K562 (cell line): ENCODE measurements around the gene ABHD16A. TPM values are rescaled to one million over a fixed set of nuclear protein-coding genes. Genes with fewer than 3 reads are reported as not detected.

Experiments used
- ATAC-seq: fragments of 200-7000 bp; cut with Tn5 transposase; 3 replicates; pipeline ENCODE4 v1.9.1; 2020; ENCODE audit warnings: moderate library complexity
- BruUV-seq: library from RNA; stranded (reverse); fragments of 400-500 nt; replicated peaks from 2 replicates; lab custom pipeline; 2021; lab: Mats Ljungman, UMichigan
- CTCF ChIA-PET: fragments of 300-600 bp; formaldehyde crosslinking; extraction: SDS; loops from one replicate; lab custom pipeline; 2021; ENCODE audit warnings: low intra/inter-chr PET ratio; lab: Yijun Ruan, JAX
- POLR2A ChIA-PET: fragments of 300-600, 350-650 bp; sonication (Branson Sonifier 250); formaldehyde crosslinking; extraction: SDS; loops from one replicate; lab custom pipeline; 2021; ENCODE audit warnings: antibody characterized with exemption, inconsistent platforms; lab: Yijun Ruan, JAX
- DNase-seq, 4 experiments: peaks; one replicate each; pipeline versions ENCODE4 v3.0.0 to v3.0.0-alpha.2; 2011 to 2018; ENCODE audit warnings: low spot score in 3 of 4, mixed read lengths in 3 of 4; ENCODE audit errors: extremely low read depth in 1 of 4
- FAIRE-seq: peaks from 2 replicates; lab custom pipeline; 2011; peaks lifted over from hg19 to GRCh38; lab: Jason Lieb, UNC
- H2AFZ ChIP-seq: 2 replicates; pipeline ENCODE4 v1.6.0; 2011; ENCODE audit warnings: low read depth, low read length, control low read depth, inconsistent platforms
- H3K27ac ChIP-seq: fragments of 200-600 bp; 3 replicates; pipeline ENCODE4 v1.8.0; 2011; ENCODE audit warnings: low read depth, mild to moderate bottlenecking, control low read depth, inconsistent platforms, low read length, moderate library complexity, mixed read lengths; ENCODE audit errors: extremely low read depth
- H3K27me3 ChIP-seq, 2 experiments: fragments of 300-600 bp in 1 of 2; 2 replicates in 1 of 2; 3 replicates in 1 of 2; pipeline versions ENCODE4 v1.6.0 to v1.8.0; 2011; ENCODE audit warnings: inconsistent platforms in 2 of 2, low read length in 2 of 2, mild to moderate bottlenecking in 1 of 2, mixed read lengths in 1 of 2, moderate library complexity in 1 of 2; ENCODE audit not compliant: control insufficient read depth in 2 of 2, insufficient read depth in 2 of 2
- H3K36me3 ChIP-seq: fragments of 300-600 bp; 3 replicates; pipeline ENCODE4 v1.8.0; 2011; ENCODE audit warnings: mild to moderate bottlenecking, low read length, inconsistent platforms; ENCODE audit not compliant: control insufficient read depth, insufficient read depth
- H3K4me1 ChIP-seq, 2 experiments: fragments of 200-600 bp in 1 of 2; replicated peaks in 1 of 2; 2 replicates in 1 of 2; 3 replicates in 1 of 2; pipeline versions ENCODE4 v1.5.1 to v1.8.0; 2011; ENCODE audit warnings: inconsistent platforms in 2 of 2, low read length in 2 of 2, mild to moderate bottlenecking in 1 of 2, mixed read lengths in 1 of 2, moderate library complexity in 1 of 2; ENCODE audit not compliant: control insufficient read depth in 2 of 2, insufficient read depth in 2 of 2
- H3K4me2 ChIP-seq: 2 replicates; pipeline ENCODE4 v1.6.1; 2011; ENCODE audit warnings: low read length, control low read depth, inconsistent platforms, mixed read lengths; ENCODE audit not compliant: insufficient read depth
- H3K4me3 ChIP-seq: fragments of 200-600 bp; sonication (generic), shearing (Covaris generic); 2 replicates; pipeline ENCODE4 v1.5.1; 2016; ENCODE audit warnings: control low read depth, inconsistent platforms
- H3K79me2 ChIP-seq: fragments of 200-600 bp; 3 replicates; pipeline ENCODE4 v1.8.0; 2011; ENCODE audit warnings: low read length, inconsistent platforms; ENCODE audit not compliant: control insufficient read depth, insufficient read depth
- H3K9ac ChIP-seq, 2 experiments: 2 replicates each; pipeline versions ENCODE4 v1.6.0 to v1.6.1; 2011; ENCODE audit warnings: low read depth in 2 of 2, low read length in 2 of 2, control low read depth in 1 of 2, inconsistent platforms in 1 of 2, mild to moderate bottlenecking in 1 of 2, mixed read lengths in 1 of 2; ENCODE audit not compliant: insufficient read depth in 1 of 2
- H3K9me1 ChIP-seq: one replicate; pipeline ENCODE4 v1.6.0; 2011; ENCODE audit warnings: inconsistent platforms, mild to moderate bottlenecking, low read length, moderate library complexity; ENCODE audit not compliant: control insufficient read depth, insufficient read depth
- H3K9me3 ChIP-seq: replicated peaks from 2 replicates; pipeline ENCODE4 v1.5.1; 2011; ENCODE audit warnings: low read depth, low read length, inconsistent platforms; ENCODE audit not compliant: control insufficient read depth, insufficient read depth
- H4K20me1 ChIP-seq: replicated peaks from 2 replicates; pipeline ENCODE4 v1.6.1; 2011; ENCODE audit warnings: low read length, inconsistent platforms, mixed read lengths; ENCODE audit not compliant: control insufficient read depth, insufficient read depth
- ARHGAP35 ChIP-seq: fragments of 450-650 bp; IDR thresholded peaks from 2 replicates; pipeline ENCODE4 v1.6.1; 2018; ENCODE audit not compliant: partially characterized antibody
- BACH1 ChIP-seq: fragments of 200-800 bp; sonication (Bioruptor generic); IDR thresholded peaks from 2 replicates; pipeline ENCODE4 v1.6.1; 2016; ENCODE audit warnings: missing genetic modification characterization, missing compliant biosample characterization
- DACH1 ChIP-seq: fragments of 450-650 bp; IDR thresholded peaks from 2 replicates; pipeline ENCODE4 v1.6.1; 2018; ENCODE audit not compliant: partially characterized antibody
- DPF2 ChIP-seq: fragments of 450-650 bp; IDR thresholded peaks from 2 replicates; pipeline ENCODE4 v1.6.1; 2016
- E2F8 ChIP-seq: fragments of 450-650 bp; IDR thresholded peaks from 2 replicates; pipeline ENCODE4 v1.7.1; 2018; ENCODE audit warnings: mild to moderate bottlenecking, low read depth; ENCODE audit not compliant: partially characterized antibody
- EHMT2 ChIP-seq: fragments of 450-650 bp; IDR thresholded peaks from 2 replicates; pipeline ENCODE4 v1.6.1; 2018; ENCODE audit warnings: antibody characterized with exemption
- GATAD2A ChIP-seq: fragments of 450-650 bp; IDR thresholded peaks from 2 replicates; pipeline ENCODE4 v1.6.1; 2017
- NUFIP1 ChIP-seq: fragments of 450-650 bp; IDR thresholded peaks from 2 replicates; pipeline ENCODE4 v1.6.1; 2018; ENCODE audit not compliant: partially characterized antibody
- PHF20 ChIP-seq: fragments of 450-650 bp; IDR thresholded peaks from 2 replicates; pipeline ENCODE4 v1.6.1; 2018; ENCODE audit not compliant: partially characterized antibody
- RFX5 ChIP-seq: IDR thresholded peaks from 2 replicates; pipeline ENCODE4 v1.6.1; 2011; ENCODE audit warnings: low read depth, mild to moderate bottlenecking, improper control_type of control experiment, low read length
- SMAD1 ChIP-seq: fragments of 150-350 bp; IDR thresholded peaks from 2 replicates; pipeline ENCODE4 v1.6.1; 2014; ENCODE audit warnings: low read length, low read depth; ENCODE audit not compliant: partially characterized antibody
- SMARCB1 ChIP-seq: IDR thresholded peaks from 2 replicates; pipeline ENCODE4 v1.6.1; 2011; ENCODE audit warnings: improper control_type of control experiment, low read depth; ENCODE audit not compliant: insufficient read length
- SNRNP70 ChIP-seq: fragments of 200-400 bp; formaldehyde crosslinking; optimal IDR thresholded peaks from 2 replicates; pipeline ENCODE3; 2017; ENCODE audit warnings: low read depth, low read length
- SREBF2 ChIP-seq: sonication (generic); formaldehyde crosslinking; IDR thresholded peaks from 2 replicates; pipeline ENCODE4 v1.4.0; 2020; ENCODE audit warnings: mild to moderate bottlenecking, missing genetic modification reagents
- TAF7 ChIP-seq: fragments of 450-650 bp; IDR thresholded peaks from 2 replicates; pipeline ENCODE4 v1.6.1; 2016; ENCODE audit warnings: missing genetic modification characterization, missing compliant biosample characterization
- TGIF2 ChIP-seq: sonication (generic); formaldehyde crosslinking; IDR thresholded peaks from 2 replicates; pipeline ENCODE4 v1.8.1; 2022; ENCODE audit warnings: mild to moderate bottlenecking, missing genetic modification reagents, moderate library complexity
- THRAP3 ChIP-seq: fragments of 450-650 bp; IDR thresholded peaks from 2 replicates; pipeline ENCODE4 v1.6.1; 2016; ENCODE audit warnings: mild to moderate bottlenecking, inconsistent platforms, borderline replicate concordance
- ZFPM2 ChIP-seq: fragments of 250-450 bp; sonication (Bioruptor Pico); IDR thresholded peaks from 2 replicates; pipeline ENCODE4 v1.5.1; 2022; ENCODE audit warnings: mild to moderate bottlenecking
- ZNF133 ChIP-seq: fragments of 250-450 bp; sonication (Bioruptor Pico); IDR thresholded peaks from 2 replicates; pipeline ENCODE4 v1.4.0; 2020; ENCODE audit warnings: mild to moderate bottlenecking
- ZNF263 ChIP-seq: sonication (generic); formaldehyde crosslinking; IDR thresholded peaks from 2 replicates; pipeline ENCODE4 v1.8.0; 2022; ENCODE audit warnings: mild to moderate bottlenecking, missing genetic modification reagents, borderline replicate concordance
- ZNF41 ChIP-seq: fragments of 250-450 bp; sonication (Bioruptor Pico); conservative IDR thresholded peaks from 2 replicates; pipeline ENCODE4 v1.4.0; 2020; ENCODE audit warnings: mild to moderate bottlenecking
- ZNF57 ChIP-seq: fragments of 450-650 bp; formaldehyde crosslinking; IDR thresholded peaks from 2 replicates; pipeline ENCODE4 v1.4.0; 2020; ENCODE audit warnings: mild to moderate bottlenecking, moderate library complexity
- WGBS: fragments of 100-300 bp; shearing (Covaris generic); methylation state at CpG from one replicate; pipeline ENCODE4 v1.1.6; 2016; ENCODE audit warnings: low coverage, mixed read lengths; ENCODE audit not compliant: insufficient coverage; ENCODE audit errors: missing lambda C conversion rate; 5-methylcytosine and 5-hydroxymethylcytosine counted together
- in situ Hi-C: fragments of 300-500 bp; cut with MboI; formaldehyde crosslinking; loops from 4 replicates; pipeline ENCODE4 v1.15.0; 2018; ENCODE audit warnings: inconsistent platforms, mixed read lengths
- intact Hi-C: fragments of 100-400 bp; cut with micrococcal nuclease; formaldehyde crosslinking; loops from 2 replicates; pipeline ENCODE4 v1.14.2; 2022
- polyA plus RNA-seq, 8 experiments: library from polyadenylated mRNA; depleted of rRNA in 4 of 8; stranded (reverse) in 5 of 8; unstranded in 3 of 8; fragments of >200 nt; fragmentation: Nextera tagmentation in 2 of 8; fragmentation: Illumina TruSeq in 1 of 8; extraction: Ambion mirVana in 2 of 8; extraction: Trizol in 1 of 8; gene quantifications; 2 replicates each; pipeline versions ENCODE4 v1.2.1 to v1.2.3, GENCODE V29; 2011 to 2014; ENCODE audit warnings: inconsistent platforms in 1 of 8, missing spikeins in 1 of 8
- total RNA-seq, 7 experiments: library from RNA; depleted of rRNA in 6 of 7; stranded (reverse); fragments of >200 nt in 6 of 7; fragmentation: Illumina TruSeq in 2 of 7; extraction: Trizol in 2 of 7; gene quantifications; 2 replicates each; pipeline versions ENCODE4 v1.2.1 to v1.2.3, GENCODE V29; 2011 to 2021; ENCODE audit warnings: low replicate concordance in 1 of 7
- TF ChIP-seq, protein P1 (sequence below): fragments of 450-650 bp; conservative IDR thresholded peaks from 2 replicates; pipeline ENCODE4 v1.6.1; 2016; ENCODE audit warnings: missing genetic modification characterization, low read depth, mild to moderate bottlenecking, missing compliant biosample characterization, moderate library complexity

The ABHD16A gene
- total and polyA plus RNA-seq, 9 of the 15 experiments (the other 6 are each of a cell fraction or from before 2014, with no cell fraction given), result 25.8 to 120 (median 81.6) TPM

DNA sequence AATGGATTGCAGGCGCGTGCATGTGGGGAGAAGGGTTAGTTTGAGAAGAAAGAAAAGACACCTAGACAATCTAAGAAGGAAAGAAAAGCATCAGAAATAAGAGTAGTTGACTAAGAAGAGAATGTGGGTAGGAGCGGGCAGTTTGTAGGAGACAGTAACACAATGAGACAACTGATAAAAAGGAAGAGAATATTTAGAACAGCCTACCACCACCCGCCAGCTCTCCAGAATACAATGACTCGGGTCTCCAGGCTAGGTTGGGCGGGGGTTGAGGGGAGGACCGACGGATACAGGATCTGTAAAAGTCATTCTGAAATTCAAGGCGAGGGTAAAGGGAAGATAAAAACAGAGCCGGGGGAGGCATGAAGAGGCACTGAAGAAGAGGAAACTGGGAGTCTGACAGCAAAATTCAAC lies 712 bp downstream of the ABHD16A start:
- POLR2A ChIA-PET, result interaction anchor here (0.5 to 9.7 kb wide), 20 partner anchors 10 to 145 kb away, joined by 3 to 158 read pairs (median 8); partner anchors contain the start of genes C6orf47, CSNK2B, GPANK1 and LY6G6C
- no peak for TF ChIP-seq SREBF2 (CRISPR knock-in tag)
- no peak; the same call in 1 of the 2 replicates for TF ChIP-seq EHMT2
- TF ChIP-seq TGIF2 (CRISPR knock-in tag), result no peak
- TF ChIP-seq DACH1, result no peak
- TF ChIP-seq RFX5, result no peak
- TF ChIP-seq ZNF133 (CRISPR knock-in tag), result no peak
- TF ChIP-seq, protein P1, sequence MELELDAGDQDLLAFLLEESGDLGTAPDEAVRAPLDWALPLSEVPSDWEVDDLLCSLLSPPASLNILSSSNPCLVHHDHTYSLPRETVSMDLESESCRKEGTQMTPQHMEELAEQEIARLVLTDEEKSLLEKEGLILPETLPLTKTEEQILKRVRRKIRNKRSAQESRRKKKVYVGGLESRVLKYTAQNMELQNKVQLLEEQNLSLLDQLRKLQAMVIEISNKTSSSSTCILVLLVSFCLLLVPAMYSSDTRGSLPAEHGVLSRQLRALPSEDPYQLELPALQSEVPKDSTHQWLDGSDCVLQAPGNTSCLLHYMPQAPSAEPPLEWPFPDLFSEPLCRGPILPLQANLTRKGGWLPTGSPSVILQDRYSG (tag), result no peak
- no peak for TF ChIP-seq SMAD1
- peak; percentile 48 for TF ChIP-seq NUFIP1
- TF ChIP-seq ZNF57 (CRISPR knock-in tag), result no peak
- 0 out of 2 replicates have a peak, but pooled peaks have one; percentile 72 for TF ChIP-seq BACH1 (tag)
- peak; percentile 63 for TF ChIP-seq TAF7 (tag)
- no peak for TF ChIP-seq ZFPM2 (CRISPR knock-in tag)
- no peak; the same call in 1 of the 2 replicates for TF ChIP-seq DPF2
- TF ChIP-seq ZNF263, result peak; percentile 78; the same call in 1 of the 2 replicates
- no peak for TF ChIP-seq ZNF41 (CRISPR knock-in tag)
- TF ChIP-seq SMARCB1, result no peak
- TF ChIP-seq GATAD2A, result 0 out of 2 replicates have a peak, but pooled peaks have one; percentile 65
- peak; percentile 47 for TF ChIP-seq E2F8
- TF ChIP-seq ARHGAP35, result peak; percentile 4
- TF ChIP-seq THRAP3, result peak; percentile 76; the same call in 1 of the 2 replicates
- TF ChIP-seq SNRNP70, result no peak
- no peak for TF ChIP-seq PHF20

More for the DNA sequence above, 712 bp downstream of the ABHD16A start:
- no peaks in the 10 kb centered on the region; the same call in 1 of the 2 replicates for H4K20me1 ChIP-seq
- H3K79me2 ChIP-seq, result peaks cover 53% of the 10 kb centered on the region
- H3K4me1 ChIP-seq, result peaks cover 22 to 34% of the 10 kb centered on the region in 2 experiments
- H3K4me2 ChIP-seq, result peak overlapping the region; percentile 87
- peaks cover 40% of the 10 kb centered on the region for H3K36me3 ChIP-seq
- peak overlapping the region; percentile 68 for H3K4me3 ChIP-seq
- peaks cover 5% of the 10 kb centered on the region for H3K9me1 ChIP-seq
- peak overlapping the region; percentile 91 for H2AFZ ChIP-seq
- CTCF ChIA-PET, result interaction anchor here (1.2 kb wide), 1 partner anchor 12 kb away, joined by 3 read pairs; no protein-coding TSS in a partner anchor
- intact Hi-C loops (loop anchor here (2.0 kb wide), 1 partner anchor 38 kb away; the partner anchor contains the start of gene GPANK1), in situ Hi-C loops (no loop called here)
- no TSS peak for BruUV-seq
- H3K9ac ChIP-seq, result peak overlapping the region; percentile 93 to 96
- peak; percentile 61 for ATAC-seq
- FAIRE-seq, result peak; percentile 15
- WGBS, result under 1% methylated on average over 10 of the region's 10 CpGs
- peak in 2 of 4 experiments; percentile 79 to 87 for DNase-seq
- peak overlapping the region; percentile 93 for H3K27ac ChIP-seq
- H3K27me3 ChIP-seq, result no peaks in the 10 kb centered on the region
- H3K9me3 ChIP-seq, result no peaks in the 10 kb centered on the region
